PC-9 (cell line): ENCODE data around the gene DSCAM. TPM values are rescaled to one million over a fixed set of nuclear protein-coding genes. Genes with fewer than 3 reads are reported as not detected.

Source experiments
- BruUV-seq: library from RNA; stranded (reverse); fragments of 400-500 nt; replicated peaks from 2 replicates; lab custom pipeline; 2021; lab: Mats Ljungman, UMichigan
- CTCF ChIA-PET: fragments of 300-600 bp; sonication (Branson Sonifier 250); formaldehyde crosslinking; loops from one replicate; lab custom pipeline; 2022; ENCODE audit warnings: antibody characterized with exemption; lab: Charles Lee
- POLR2A ChIA-PET: fragments of 300-600 bp; sonication (Branson Sonifier 250); formaldehyde crosslinking; loops from one replicate; lab custom pipeline; 2022; ENCODE audit warnings: antibody characterized with exemption; ENCODE audit not compliant: unreplicated experiment; lab: Charles Lee
- DNase-seq, 2 experiments: peaks; one replicate each; pipeline versions ENCODE4 v3.0.0 to v3.0.0-alpha.2; 2015 to 2022; ENCODE audit warnings: mixed read lengths in 1 of 2
- H2AFZ ChIP-seq: fragments of 200-600 bp; sonication (generic); 2 replicates; pipeline ENCODE4 v1.8.1; 2017; ENCODE audit warnings: antibody characterized with exemption
- H3F3A ChIP-seq: fragments of 200-600 bp; sonication (generic); 2 replicates; pipeline ENCODE4 v1.8.1; 2017; ENCODE audit warnings: antibody characterized with exemption, mild to moderate bottlenecking, low read depth; ENCODE audit not compliant: insufficient read depth
- H3K27ac ChIP-seq: fragments of 200-600 bp; sonication (generic); 2 replicates; pipeline ENCODE4 v1.6.1; 2016; ENCODE audit warnings: mixed run types
- H3K27me3 ChIP-seq: fragments of 200-600 bp; sonication (generic); 2 replicates; pipeline ENCODE4 v1.6.1; 2016; ENCODE audit warnings: low read depth, mixed run types; ENCODE audit not compliant: insufficient read depth
- H3K36me3 ChIP-seq: fragments of 200-600 bp; sonication (generic); 2 replicates; pipeline ENCODE4 v1.6.1; 2016; ENCODE audit warnings: low read depth, mixed run types
- H3K4me1 ChIP-seq: fragments of 200-600 bp; sonication (generic); replicated peaks from 2 replicates; pipeline ENCODE4 v1.6.1; 2016; ENCODE audit warnings: mixed run types; ENCODE audit not compliant: insufficient read depth
- H3K4me2 ChIP-seq: fragments of 200-600 bp; sonication (generic); 2 replicates; pipeline ENCODE4 v1.6.1; 2017; ENCODE audit warnings: mixed run types
- H3K4me3 ChIP-seq: fragments of 200-600 bp; sonication (generic); 2 replicates; pipeline ENCODE4 v1.6.1; 2016; ENCODE audit warnings: mixed run types
- H3K79me2 ChIP-seq: fragments of 200-600 bp; sonication (generic); 2 replicates; pipeline ENCODE4 v1.6.1; 2017; ENCODE audit warnings: low read depth, mixed run types
- H3K9me2 ChIP-seq: fragments of 200-600 bp; sonication (generic); 2 replicates; pipeline ENCODE4 v1.8.1; 2017; ENCODE audit warnings: mild to moderate bottlenecking; ENCODE audit not compliant: insufficient read depth
- H3K9me3 ChIP-seq: fragments of 200-600 bp; sonication (generic); 2 replicates; pipeline ENCODE4 v1.8.1; 2016; ENCODE audit warnings: low read depth; ENCODE audit not compliant: insufficient read depth
- H4K20me1 ChIP-seq: fragments of 200-600 bp; sonication (generic); 2 replicates; pipeline ENCODE4 v1.8.1; 2017; ENCODE audit not compliant: insufficient read depth
- EZH2 ChIP-seq: fragments of 200-600 bp; sonication (generic); IDR thresholded peaks from 2 replicates; pipeline ENCODE4 v1.8.0; 2017; ENCODE audit warnings: antibody characterized with exemption, low read depth
- intact Hi-C: fragments of 100-400 bp; cut with micrococcal nuclease; formaldehyde crosslinking; loops from one replicate; pipeline ENCODE4 v1.10.0; 2022; ENCODE audit not compliant: unreplicated experiment
- total RNA-seq: library from RNA; stranded (reverse); gene quantifications from 2 replicates; pipeline ENCODE4 v1.2.3, GENCODE V29; 2021
- TF ChIP-seq, protein P1 (sequence below): fragments of 200-600 bp; sonication (generic); conservative IDR thresholded peaks from 2 replicates; pipeline ENCODE4 v1.6.1; 2017; ENCODE audit warnings: mixed run types, antibody characterized with exemption, mild to moderate bottlenecking, moderate library complexity

Gene DSCAM
- total RNA-seq, 1 experiment from 2014 or later, result not detected

DNA sequence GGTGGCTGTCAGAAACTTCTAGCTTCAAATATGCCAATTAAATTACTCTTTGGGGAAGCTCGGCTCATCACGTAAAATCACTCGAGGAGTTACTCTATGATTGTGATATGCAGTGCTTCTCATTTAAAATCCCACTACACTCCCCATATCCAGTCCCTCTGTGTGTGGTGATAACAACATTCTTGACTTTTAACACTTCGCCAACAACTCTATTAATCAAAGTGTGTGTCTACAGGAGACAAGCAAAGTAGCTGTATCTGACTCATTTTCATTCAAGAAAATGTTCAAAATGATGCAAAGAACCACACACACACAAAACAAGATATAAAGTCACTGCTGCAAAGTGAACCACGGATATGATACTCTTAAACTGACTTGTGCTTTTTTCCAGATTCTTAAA lies 341.3 kb downstream of the DSCAM start:
- Histone ChIP-seq H4K20me1 (no peaks in the 10 kb centered on the region), H3K4me2 (no peak overlapping the region), H3K79me2 (no peaks in the 10 kb centered on the region), H2AFZ (no peak overlapping the region), H3K36me3 (no peaks in the 10 kb centered on the region), H3K27ac (no peak overlapping the region), H3K9me2 (no peaks in the 10 kb centered on the region), H3K4me1 (no peaks in the 10 kb centered on the region), H3K27me3 (no peaks in the 10 kb centered on the region), H3K9me3 (no peaks in the 10 kb centered on the region), H3K4me3 (no peak overlapping the region), H3F3A (no peaks in the 10 kb centered on the region)
- DNase-seq, result no peak
- POLR2A ChIA-PET, result no interaction called here
- intact Hi-C loops, result no loop called here
- BruUV-seq, result no TSS peak
- CTCF ChIA-PET, result no interaction called here
- no peak for TF ChIP-seq EZH2
- TF ChIP-seq, protein P1, sequence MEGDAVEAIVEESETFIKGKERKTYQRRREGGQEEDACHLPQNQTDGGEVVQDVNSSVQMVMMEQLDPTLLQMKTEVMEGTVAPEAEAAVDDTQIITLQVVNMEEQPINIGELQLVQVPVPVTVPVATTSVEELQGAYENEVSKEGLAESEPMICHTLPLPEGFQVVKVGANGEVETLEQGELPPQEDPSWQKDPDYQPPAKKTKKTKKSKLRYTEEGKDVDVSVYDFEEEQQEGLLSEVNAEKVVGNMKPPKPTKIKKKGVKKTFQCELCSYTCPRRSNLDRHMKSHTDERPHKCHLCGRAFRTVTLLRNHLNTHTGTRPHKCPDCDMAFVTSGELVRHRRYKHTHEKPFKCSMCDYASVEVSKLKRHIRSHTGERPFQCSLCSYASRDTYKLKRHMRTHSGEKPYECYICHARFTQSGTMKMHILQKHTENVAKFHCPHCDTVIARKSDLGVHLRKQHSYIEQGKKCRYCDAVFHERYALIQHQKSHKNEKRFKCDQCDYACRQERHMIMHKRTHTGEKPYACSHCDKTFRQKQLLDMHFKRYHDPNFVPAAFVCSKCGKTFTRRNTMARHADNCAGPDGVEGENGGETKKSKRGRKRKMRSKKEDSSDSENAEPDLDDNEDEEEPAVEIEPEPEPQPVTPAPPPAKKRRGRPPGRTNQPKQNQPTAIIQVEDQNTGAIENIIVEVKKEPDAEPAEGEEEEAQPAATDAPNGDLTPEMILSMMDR, result no peak

DNA sequence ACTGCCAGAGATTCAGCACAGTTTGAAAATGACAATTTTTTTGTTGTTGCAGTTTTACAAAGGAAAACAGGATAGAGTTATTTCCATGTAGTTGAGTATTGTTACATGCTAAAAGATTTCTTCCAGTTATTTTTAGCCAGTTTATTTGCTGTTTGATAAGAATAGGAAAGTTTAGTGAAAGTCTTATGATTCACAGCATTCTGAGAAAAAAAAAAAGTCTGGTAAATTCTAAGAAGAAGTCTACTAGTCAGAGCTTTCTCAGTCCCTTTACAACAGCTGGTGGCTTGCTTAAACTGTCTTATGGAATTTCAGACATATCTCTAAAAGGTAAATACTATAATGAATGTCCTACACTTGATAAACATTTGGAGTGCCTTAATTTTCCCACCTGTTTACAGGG lies 341.7 kb downstream of the DSCAM start:
- Histone ChIP-seq H3K4me1 (no peaks in the 10 kb centered on the region), H3K36me3 (no peaks in the 10 kb centered on the region), H4K20me1 (no peaks in the 10 kb centered on the region), H3K27ac (no peak overlapping the region), H3F3A (no peaks in the 10 kb centered on the region), H3K27me3 (no peaks in the 10 kb centered on the region), H3K79me2 (no peaks in the 10 kb centered on the region), H3K4me2 (no peak overlapping the region), H3K9me3 (no peaks in the 10 kb centered on the region), H3K4me3 (no peak overlapping the region), H2AFZ (no peak overlapping the region), H3K9me2 (no peaks in the 10 kb centered on the region)
- BruUV-seq, result no TSS peak
- ChIA-PET POLR2A (no interaction called here), CTCF (no interaction called here)
- intact Hi-C loops, result no loop called here
- no peak for TF ChIP-seq EZH2
- DNase-seq, result no peak

DNA sequence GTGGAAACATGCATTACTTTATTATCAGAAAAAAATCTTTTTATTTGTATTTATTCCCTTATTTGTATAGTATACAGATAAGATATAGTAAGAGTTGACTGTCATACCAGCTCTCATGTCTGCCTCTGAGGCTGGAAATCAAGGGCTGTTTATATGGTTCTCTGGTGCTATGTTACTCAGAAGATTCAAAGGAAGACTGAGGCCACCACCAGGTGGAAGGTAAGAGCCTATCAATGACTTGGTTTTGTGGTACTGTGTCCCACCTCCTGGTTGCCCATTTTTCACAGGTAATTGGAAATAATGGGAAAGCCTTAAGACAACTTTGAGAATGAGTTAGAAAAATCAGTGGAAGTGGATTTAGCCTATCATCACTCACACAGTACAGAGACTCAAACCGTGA lies 342.1 kb downstream of the DSCAM start:
- H3K36me3 ChIP-seq, result no peaks in the 10 kb centered on the region
- no TSS peak for BruUV-seq
- H3F3A ChIP-seq, result no peaks in the 10 kb centered on the region
- no peaks in the 10 kb centered on the region for H3K27me3 ChIP-seq
- H3K79me2 ChIP-seq, result no peaks in the 10 kb centered on the region
- POLR2A ChIA-PET, result no interaction called here
- H4K20me1 ChIP-seq, result no peaks in the 10 kb centered on the region
- no peak overlapping the region for H3K27ac ChIP-seq
- H3K4me1 ChIP-seq, result no peaks in the 10 kb centered on the region
- H3K9me3 ChIP-seq, result no peaks in the 10 kb centered on the region
- no peak for DNase-seq
- H3K9me2 ChIP-seq, result no peaks in the 10 kb centered on the region
- H3K4me3 ChIP-seq, result no peak overlapping the region
- no peak for TF ChIP-seq EZH2
- TF ChIP-seq, protein P1, result no peak
- no peak overlapping the region for H3K4me2 ChIP-seq
- no peak overlapping the region for H2AFZ ChIP-seq
- intact Hi-C loops, result no loop called here
- CTCF ChIA-PET, result no interaction called here

DNA sequence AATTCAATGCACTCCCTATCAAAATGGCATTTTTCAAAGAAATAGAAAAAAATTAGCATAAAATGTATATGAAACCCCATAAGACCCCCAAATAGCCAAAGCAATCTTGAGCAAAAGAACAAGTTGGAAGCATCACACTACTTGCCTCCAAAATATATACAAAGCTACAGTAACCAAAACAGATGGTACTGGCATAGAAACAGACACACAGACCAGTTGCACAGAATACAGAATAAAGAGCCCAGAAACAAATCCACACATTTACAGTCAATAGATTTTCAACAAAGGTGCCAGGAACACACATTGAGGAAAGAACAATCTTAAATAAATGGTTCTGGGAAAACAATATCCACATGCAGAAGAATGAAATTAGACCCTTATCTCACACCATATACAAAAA lies 350.8 kb downstream of the DSCAM start:
- no TSS peak for BruUV-seq
- no peaks in the 10 kb centered on the region for H3K36me3 ChIP-seq
- POLR2A ChIA-PET, result no interaction called here
- H2AFZ ChIP-seq, result no peak overlapping the region
- no peaks in the 10 kb centered on the region for H3K4me1 ChIP-seq
- no peak overlapping the region for H3K27ac ChIP-seq
- no peaks in the 10 kb centered on the region for H3K79me2 ChIP-seq
- CTCF ChIA-PET, result no interaction called here
- no peak for TF ChIP-seq EZH2
- TF ChIP-seq, protein P1, result no peak
- H3K4me2 ChIP-seq, result no peak overlapping the region
- no peaks in the 10 kb centered on the region for H3K27me3 ChIP-seq
- no peak for DNase-seq
- H3K9me3 ChIP-seq, result no peaks in the 10 kb centered on the region
- no peaks in the 10 kb centered on the region for H4K20me1 ChIP-seq
- H3F3A ChIP-seq, result no peaks in the 10 kb centered on the region
- no peak overlapping the region for H3K4me3 ChIP-seq
- intact Hi-C loops, result no loop called here
- H3K9me2 ChIP-seq, result no peaks in the 10 kb centered on the region
